Measurements from ENCODE around the gene TMPRSS6. TPM values are rescaled to one million over a fixed set of nuclear protein-coding genes. Genes with fewer than 3 reads are reported as not detected.
A peak's percentile ranks its signal among the peaks of the same experiment; 100 is the strongest.

TMPRSS6 gene
- total RNA-seq, 2 donors from 2014 or later, result 86.6 to 343 TPM

- no peak for ATAC-seq (replicated peaks)
- Mint-ChIP-seq H3K4me1 (peaks cover 6% of the 10 kb centered on the region), H3K9me3 (no peaks in the 10 kb centered on the region), H3K27me3 (peaks cover 3% of the 10 kb centered on the region), H3K4me3 (no peak overlapping the region), H3K27ac (peak overlapping the region; percentile 30), H3K36me3 (ENCODE audit: low read depth) (no peaks in the 10 kb centered on the region)
These were observed 66.2 kb downstream of the TMPRSS6 start for GRCh38 chr22:37043209-37043827.

- no peaks in the 10 kb centered on the region for H3K36me3 Mint-ChIP-seq (ENCODE audit: low read depth)
- no peaks in the 10 kb centered on the region for H3K4me1 Mint-ChIP-seq
- no peak for ATAC-seq (replicated peaks)
- H3K27me3 Mint-ChIP-seq, result peaks cover 18% of the 10 kb centered on the region
- no peak overlapping the region for H3K4me3 Mint-ChIP-seq
- H3K9me3 Mint-ChIP-seq, result no peaks in the 10 kb centered on the region
- no peak overlapping the region for H3K27ac Mint-ChIP-seq
These were observed 70.0 kb downstream of the TMPRSS6 start for GRCh38 chr22:37039466-37039865.

GRCh38 chr22:37037669-37038068, 71.8 kb downstream of the TMPRSS6 start:
- peaks cover 18% of the 10 kb centered on the region for H3K27me3 Mint-ChIP-seq
- H3K4me3 Mint-ChIP-seq, result no peak overlapping the region
- no peak for ATAC-seq (replicated peaks)
- H3K4me1 Mint-ChIP-seq, result no peaks in the 10 kb centered on the region
- no peak overlapping the region for H3K27ac Mint-ChIP-seq
- no peaks in the 10 kb centered on the region for H3K36me3 Mint-ChIP-seq (ENCODE audit: low read depth)
- no peaks in the 10 kb centered on the region for H3K9me3 Mint-ChIP-seq

- H3K27me3 Mint-ChIP-seq, result peaks cover 18% of the 10 kb centered on the region
- no peaks in the 10 kb centered on the region for H3K4me1 Mint-ChIP-seq
- no peak overlapping the region for H3K27ac Mint-ChIP-seq
- ATAC-seq (replicated peaks), result no peak
- H3K9me3 Mint-ChIP-seq, result no peaks in the 10 kb centered on the region
- no peak overlapping the region for H3K4me3 Mint-ChIP-seq
- no peaks in the 10 kb centered on the region for H3K36me3 Mint-ChIP-seq (ENCODE audit: low read depth)
These were observed 72.7 kb downstream of the TMPRSS6 start for GRCh38 chr22:37036655-37037377.

- Mint-ChIP-seq H3K27me3 (peaks cover 15% of the 10 kb centered on the region), H3K36me3 (ENCODE audit: low read depth) (no peaks in the 10 kb centered on the region), H3K4me1 (no peaks in the 10 kb centered on the region), H3K4me3 (no peak overlapping the region), H3K27ac (peak overlapping the region; percentile 44), H3K9me3 (no peaks in the 10 kb centered on the region)
- no peak for ATAC-seq (replicated peaks)
These were observed 75.7 kb downstream of the TMPRSS6 start for GRCh38 chr22:37033605-37034430.

- no peak for ATAC-seq (replicated peaks)
- Mint-ChIP-seq H3K36me3 (ENCODE audit: low read depth) (no peaks in the 10 kb centered on the region), H3K4me3 (no peak overlapping the region), H3K27ac (no peak overlapping the region), H3K9me3 (no peaks in the 10 kb centered on the region), H3K27me3 (peaks cover 15% of the 10 kb centered on the region), H3K4me1 (no peaks in the 10 kb centered on the region)
These were observed 76.7 kb downstream of the TMPRSS6 start for GRCh38 chr22:37032535-37033460.

- Mint-ChIP-seq H3K27me3 (peaks cover 11% of the 10 kb centered on the region), H3K4me1 (no peaks in the 10 kb centered on the region), H3K27ac (no peak overlapping the region), H3K4me3 (no peak overlapping the region), H3K9me3 (no peaks in the 10 kb centered on the region), H3K36me3 (ENCODE audit: low read depth) (no peaks in the 10 kb centered on the region)
- no peak for ATAC-seq (replicated peaks)
These were observed 77.4 kb downstream of the TMPRSS6 start for GRCh38 chr22:37032134-37032534.

- Mint-ChIP-seq H3K4me1 (no peaks in the 10 kb centered on the region), H3K27ac (no peak overlapping the region), H3K27me3 (peaks cover 7% of the 10 kb centered on the region), H3K9me3 (no peaks in the 10 kb centered on the region), H3K4me3 (no peak overlapping the region), H3K36me3 (ENCODE audit: low read depth) (no peaks in the 10 kb centered on the region)
- ATAC-seq (replicated peaks), result no peak
These were observed 78.8 kb downstream of the TMPRSS6 start for GRCh38 chr22:37030560-37031281.

GRCh38 chr22:37028692-37029674, 80.5 kb downstream of the TMPRSS6 start:
- Mint-ChIP-seq H3K9me3 (no peaks in the 10 kb centered on the region), H3K36me3 (ENCODE audit: low read depth) (peaks cover 4% of the 10 kb centered on the region), H3K4me1 (peaks cover 3% of the 10 kb centered on the region), H3K27ac (no peak overlapping the region), H3K27me3 (no peaks in the 10 kb centered on the region), H3K4me3 (no peak overlapping the region)
- no peak for ATAC-seq (replicated peaks)

GRCh38 chr22:37027556-37027955, 82.0 kb downstream of the TMPRSS6 start:
- Mint-ChIP-seq H3K27me3 (no peaks in the 10 kb centered on the region), H3K27ac (no peak overlapping the region), H3K4me3 (no peak overlapping the region), H3K9me3 (no peaks in the 10 kb centered on the region), H3K4me1 (peaks cover 3% of the 10 kb centered on the region), H3K36me3 (ENCODE audit: low read depth) (peaks cover 4% of the 10 kb centered on the region)
- no peak for ATAC-seq (replicated peaks)

- Mint-ChIP-seq H3K4me3 (no peak overlapping the region), H3K27me3 (no peaks in the 10 kb centered on the region), H3K27ac (no peak overlapping the region), H3K36me3 (ENCODE audit: low read depth) (peaks cover 4% of the 10 kb centered on the region), H3K4me1 (peaks cover 8% of the 10 kb centered on the region), H3K9me3 (no peaks in the 10 kb centered on the region)
- no peak for ATAC-seq (replicated peaks)
These were observed 83.2 kb downstream of the TMPRSS6 start for GRCh38 chr22:37026325-37026724.

GRCh38 chr22:37025500-37026070, 83.9 kb downstream of the TMPRSS6 start:
- Mint-ChIP-seq H3K4me3 (no peak overlapping the region), H3K27me3 (no peaks in the 10 kb centered on the region), H3K4me1 (peaks cover 8% of the 10 kb centered on the region), H3K36me3 (ENCODE audit: low read depth) (peaks cover 4% of the 10 kb centered on the region), H3K9me3 (no peaks in the 10 kb centered on the region), H3K27ac (no peak overlapping the region)
- ATAC-seq (replicated peaks), result no peak
